ENCODE results near the gene UGT1A6. TPM values are rescaled to one million over a fixed set of nuclear protein-coding genes. Genes with fewer than 3 reads are reported as not detected.
"Not testable (repeated sequence)": the region's sequence is repeated elsewhere in the genome, so short reads cannot be mapped to it uniquely, and the experiment has no call there.

Gene UGT1A6
- total RNA-seq (2014; rRNA removed; shearing (Covaris generic)): 18.3 and 24.2 TPM in 2 replicates

- peak; percentile 51 for DNase-seq (ENCODE audit: low spot score)
Observed at GRCh38 chr2:233692648-233693047, at the start of gene UGT1A6. UGT1A6 (plus strand) TSS chr2:233692890; CDS start chr2:233693005, 115 bp downstream.

GRCh38 chr2:233643128-233643527 is 49.6 kb upstream of the UGT1A6 start:
- peak; percentile 70 for DNase-seq (ENCODE audit: low spot score)

- DNase-seq (ENCODE audit: low spot score): not testable (repeated sequence)
Observed at GRCh38 chr2:233646033-233646432, 46.7 kb upstream of the UGT1A6 start.

GRCh38 chr2:233650981-233651380 is 41.7 kb upstream of the UGT1A6 start:
- DNase-seq (ENCODE audit: low spot score): peak; percentile 90

- no peak for DNase-seq (ENCODE audit: low spot score)
Observed at GRCh38 chr2:233651430-233651829, 41.3 kb upstream of the UGT1A6 start.

- DNase-seq (ENCODE audit: low spot score): no peak
Observed at GRCh38 chr2:233654501-233654900, 38.2 kb upstream of the UGT1A6 start.

- peak; percentile 37 for DNase-seq (ENCODE audit: low spot score)
Observed at GRCh38 chr2:233655043-233655442, 37.6 kb upstream of the UGT1A6 start.

GRCh38 chr2:233655943-233656342 is 36.7 kb upstream of the UGT1A6 start:
- not testable (repeated sequence) for DNase-seq (ENCODE audit: low spot score)

- no peak for DNase-seq (ENCODE audit: low spot score)
Observed at GRCh38 chr2:233656443-233656842, 36.2 kb upstream of the UGT1A6 start.

- DNase-seq (ENCODE audit: low spot score): no peak
Observed at GRCh38 chr2:233658610-233659009, 34.1 kb upstream of the UGT1A6 start.

GRCh38 chr2:233663911-233664310 is 28.8 kb upstream of the UGT1A6 start:
- no peak for DNase-seq (ENCODE audit: low spot score)

GRCh38 chr2:233668605-233669260 is 24.0 kb upstream of the UGT1A6 start:
- DNase-seq (ENCODE audit: low spot score): no peak

- no peak for DNase-seq (ENCODE audit: low spot score)
Observed at GRCh38 chr2:233671290-233672161, 21.2 kb upstream of the UGT1A6 start, which contains the start of gene UGT1A9. UGT1A9 (plus strand) TSS chr2:233671898; CDS start chr2:233671935, 37 bp downstream.

GRCh38 chr2:233672886-233673285 is 19.8 kb upstream of the UGT1A6 start:
- DNase-seq (ENCODE audit: low spot score): no peak

GRCh38 chr2:233673896-233674295 is 18.8 kb upstream of the UGT1A6 start:
- no peak for DNase-seq (ENCODE audit: low spot score)

- DNase-seq (ENCODE audit: low spot score): no peak
Observed at GRCh38 chr2:233674314-233674713, 18.4 kb upstream of the UGT1A6 start.

- no peak for DNase-seq (ENCODE audit: low spot score)
Observed at GRCh38 chr2:233674995-233675394, 17.7 kb upstream of the UGT1A6 start.

- DNase-seq (ENCODE audit: low spot score): no peak
Observed at GRCh38 chr2:233676046-233676445, 16.6 kb upstream of the UGT1A6 start.

GRCh38 chr2:233679196-233679595 is 13.5 kb upstream of the UGT1A6 start:
- DNase-seq (ENCODE audit: low spot score): no peak

- DNase-seq (ENCODE audit: low spot score): no peak
Observed at GRCh38 chr2:233680361-233681045, 12.2 kb upstream of the UGT1A6 start.

- DNase-seq (ENCODE audit: low spot score): no peak
Observed at GRCh38 chr2:233681521-233682099, 11.1 kb upstream of the UGT1A6 start, which contains the start of gene UGT1A7. UGT1A7 (plus strand) TSS chr2:233681901; CDS start chr2:233681938, 37 bp downstream.

- no peak for DNase-seq (ENCODE audit: low spot score)
Observed at GRCh38 chr2:233684640-233685039, 8.1 kb upstream of the UGT1A6 start.

All from HT-29 (cell line).